HG03196 (cell line): ENCODE data around the gene LPP.
"Not testable (repeated sequence)": the region's sequence is repeated elsewhere in the genome, so short reads cannot be mapped to it uniquely, and the experiment has no call there.

Experiments
- ATAC-seq: cut with Tn5 transposase; IDR thresholded peaks from one replicate; pipeline ENCODE4 v1.9.1; 2021; ENCODE audit not compliant: unreplicated experiment

The LPP gene

GRCh38 chr3:188421836-188422540 is 268.0 kb downstream of the LPP start:
- ATAC-seq: peak; percentile 100

GRCh38 chr3:188427981-188428380 is 274.0 kb downstream of the LPP start:
- not testable (repeated sequence) for ATAC-seq

DNA sequence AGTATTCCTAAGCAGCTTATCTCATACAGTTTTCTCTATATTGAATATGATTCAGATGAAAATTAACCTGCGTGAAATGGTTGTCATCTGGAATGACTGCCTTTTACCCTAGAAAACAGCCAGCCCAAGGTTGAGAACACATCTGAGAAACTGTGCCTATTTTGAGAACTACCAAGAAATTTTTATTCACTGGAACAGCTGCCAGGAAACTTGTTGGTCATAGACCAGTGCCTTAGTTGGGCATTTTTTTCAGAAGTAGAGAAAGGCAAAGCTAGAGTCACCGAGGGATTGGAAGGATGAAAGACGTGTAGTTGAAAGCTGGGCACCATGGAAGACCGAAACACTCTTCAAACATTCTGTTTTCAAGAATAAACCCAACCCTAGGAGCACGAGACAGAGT is 277.1 kb downstream of the LPP start:
- no peak for ATAC-seq

- ATAC-seq: no peak
These were observed 277.6 kb downstream of the LPP start for GRCh38 chr3:188431553-188431952.

DNA sequence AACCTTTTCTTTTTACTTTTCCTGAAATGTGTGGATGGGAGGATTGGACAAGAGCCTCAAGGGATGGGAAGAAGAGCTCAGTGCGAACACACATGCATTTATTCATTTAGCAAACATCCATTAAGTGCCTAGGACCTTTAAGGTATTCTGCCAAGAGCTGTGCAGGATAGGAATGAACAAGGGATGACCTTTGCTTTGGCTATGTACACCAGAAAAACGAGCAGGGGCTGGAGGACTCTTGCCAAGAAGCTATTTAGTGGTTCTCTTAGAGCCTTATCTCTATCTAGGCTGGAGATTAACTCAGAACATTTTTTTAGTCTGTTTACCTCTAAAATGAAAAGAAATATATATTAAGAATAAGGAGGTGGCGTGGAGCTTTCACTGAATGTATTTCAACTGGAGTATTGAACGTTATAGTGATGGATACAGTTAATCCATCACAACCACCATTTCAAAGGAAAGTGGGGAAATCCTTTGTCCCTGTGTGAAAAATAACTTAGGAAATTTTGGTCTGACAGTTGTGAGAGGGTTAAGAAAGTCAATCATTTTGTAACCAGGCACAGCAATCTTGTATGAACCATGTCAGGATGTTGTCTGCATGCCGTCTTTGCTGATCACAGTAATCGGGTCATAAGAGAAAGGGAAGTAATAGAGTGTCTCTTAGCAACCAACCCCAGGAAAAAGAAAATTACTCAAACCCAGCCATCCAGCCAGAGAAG is 279.0 kb downstream of the LPP start:
- no peak for ATAC-seq

DNA sequence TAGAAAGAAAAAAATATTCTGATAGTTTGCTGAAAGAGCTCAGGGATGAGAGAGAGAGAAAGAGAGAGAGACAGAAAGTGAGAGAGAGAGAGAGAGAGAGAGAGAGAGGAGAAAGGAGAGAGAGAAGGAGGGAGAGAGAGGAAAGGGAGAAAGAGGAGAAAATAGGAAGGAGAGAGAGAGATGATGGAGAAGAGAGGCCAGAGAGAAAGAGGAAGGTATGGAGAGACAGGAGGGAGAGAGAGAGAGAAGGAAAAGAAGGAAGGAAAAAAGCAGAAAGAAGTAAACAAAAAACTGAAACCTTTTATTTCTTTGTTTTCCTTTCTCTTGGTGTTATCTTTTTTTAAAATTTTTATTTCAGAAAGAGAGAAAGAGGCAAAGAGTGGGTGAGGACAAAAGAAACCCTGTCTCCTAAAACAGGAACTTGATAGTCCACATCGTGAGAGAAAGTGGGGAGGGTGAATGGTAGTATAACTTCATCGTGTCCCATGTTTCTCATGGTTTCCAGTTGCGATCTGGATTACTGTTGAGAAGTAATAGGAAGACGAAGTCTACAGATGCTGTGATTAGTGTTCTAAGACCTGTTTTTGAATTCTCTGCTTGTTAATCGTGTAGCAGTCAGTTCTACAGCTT is 279.7 kb downstream of the LPP start:
- ATAC-seq: no peak

DNA sequence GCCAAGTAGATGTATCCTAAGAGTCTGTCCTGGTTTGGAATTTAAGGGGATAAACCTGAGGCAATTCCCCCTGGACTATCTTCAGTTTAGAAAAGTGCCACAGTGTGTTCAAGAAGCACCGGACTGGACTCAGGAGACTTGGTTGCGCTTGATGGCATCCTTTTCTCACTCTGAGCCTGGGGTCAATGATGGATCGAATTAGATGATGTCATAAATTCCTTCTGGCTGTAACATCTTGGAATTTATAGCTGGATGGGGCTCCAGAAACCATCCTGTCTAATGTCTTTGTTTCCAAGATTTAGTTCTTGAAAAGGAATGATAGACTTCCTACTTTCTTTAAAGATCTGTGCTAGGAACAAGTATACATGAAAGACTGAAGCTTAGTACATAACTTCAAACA is 280.6 kb downstream of the LPP start:
- no peak for ATAC-seq

- ATAC-seq: no peak
These were observed 281.3 kb downstream of the LPP start for GRCh38 chr3:188435266-188435665.

DNA sequence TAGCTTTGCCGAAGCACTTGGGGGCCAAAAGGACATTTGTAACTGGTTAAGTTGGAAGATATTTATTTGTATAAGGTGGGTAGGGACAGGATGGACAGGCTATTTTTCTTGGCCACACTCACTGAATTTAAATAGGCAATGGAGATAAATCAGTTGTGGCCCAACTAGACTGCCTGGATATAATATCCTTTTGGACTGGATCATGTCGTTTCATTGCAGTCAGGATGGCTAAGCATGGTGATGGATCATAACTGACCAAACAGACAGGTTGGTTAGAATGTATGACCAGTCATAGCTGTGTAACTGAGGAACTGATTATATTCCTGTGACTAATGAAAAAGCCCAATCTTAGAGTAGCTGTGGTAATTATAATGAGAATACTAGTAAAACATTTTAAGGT is 284.0 kb downstream of the LPP start:
- ATAC-seq: no peak

DNA sequence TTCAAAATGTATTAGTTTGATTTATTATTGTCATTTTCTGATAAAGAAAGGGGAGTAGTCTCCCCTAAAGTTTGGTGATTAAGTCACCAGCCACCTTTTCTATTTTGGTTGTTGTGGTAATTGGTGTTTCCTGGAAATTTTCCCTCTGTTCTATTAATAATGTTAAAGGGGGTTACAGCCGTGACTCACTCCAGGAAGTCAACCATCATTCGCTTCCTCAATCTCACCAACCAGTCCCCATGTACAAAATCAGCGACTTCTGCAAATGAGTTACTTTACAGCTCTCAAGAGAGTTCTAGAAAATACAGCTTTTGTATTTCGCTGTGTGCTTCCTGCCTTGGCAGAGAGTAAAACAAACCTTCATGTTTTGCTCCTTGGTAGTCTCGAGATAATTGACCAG is 285.1 kb downstream of the LPP start:
- peak; percentile 94 for ATAC-seq

DNA sequence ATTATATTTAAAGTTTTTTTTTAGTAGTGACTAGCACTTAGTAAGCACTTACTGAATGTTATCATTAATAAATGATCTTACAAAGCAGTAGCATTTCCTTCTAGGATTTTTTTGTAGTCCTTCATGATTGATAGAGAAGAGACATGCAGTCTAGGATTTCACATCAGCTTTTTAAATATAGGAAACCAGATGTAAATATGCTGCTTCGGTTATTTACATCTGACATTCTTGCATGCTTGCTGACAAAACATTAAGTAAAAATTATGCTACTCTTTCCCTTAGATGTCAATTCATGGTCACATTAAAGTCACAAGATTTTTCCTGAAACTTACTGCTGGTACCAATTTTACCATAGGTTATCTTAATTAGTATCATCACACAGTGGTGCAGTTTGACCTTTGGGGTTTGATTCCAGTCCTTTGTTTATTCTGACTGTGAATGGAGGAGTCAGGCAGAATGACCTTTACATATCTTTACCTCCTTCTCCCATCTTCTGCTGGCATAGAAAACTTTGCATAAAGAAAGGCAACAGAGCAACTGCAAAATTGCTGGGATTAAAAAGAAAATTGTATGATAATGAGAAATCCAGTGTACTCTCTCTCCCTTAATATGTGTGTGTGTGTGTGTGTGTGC is 286.5 kb downstream of the LPP start:
- ATAC-seq: no peak

- ATAC-seq: no peak
These were observed 288.5 kb downstream of the LPP start for GRCh38 chr3:188442430-188442829.

GRCh38 chr3:188445175-188445574 is 291.2 kb downstream of the LPP start:
- ATAC-seq: not testable (repeated sequence)

DNA sequence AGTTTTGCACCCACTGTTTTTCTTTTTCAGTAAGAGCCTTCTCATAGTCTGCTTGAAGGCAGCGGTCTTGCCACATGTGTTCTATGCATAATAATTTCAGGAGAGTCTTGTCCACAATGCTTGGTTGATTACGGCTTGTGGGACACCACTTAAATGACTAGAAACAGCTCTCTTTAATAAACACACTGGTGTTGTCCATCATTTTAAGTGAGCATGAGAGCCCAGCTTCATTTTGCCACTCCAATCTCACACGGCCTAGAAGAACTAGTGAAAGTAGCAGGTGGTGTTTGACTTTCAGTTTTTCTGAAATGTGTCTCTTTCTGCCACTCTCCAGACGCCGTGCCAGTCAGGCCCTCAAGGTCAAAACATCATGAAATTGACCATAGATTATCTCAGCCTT is 292.1 kb downstream of the LPP start:
- ATAC-seq: peak; percentile 77

- no peak for ATAC-seq
These were observed 292.8 kb downstream of the LPP start for GRCh38 chr3:188446766-188447165.

DNA sequence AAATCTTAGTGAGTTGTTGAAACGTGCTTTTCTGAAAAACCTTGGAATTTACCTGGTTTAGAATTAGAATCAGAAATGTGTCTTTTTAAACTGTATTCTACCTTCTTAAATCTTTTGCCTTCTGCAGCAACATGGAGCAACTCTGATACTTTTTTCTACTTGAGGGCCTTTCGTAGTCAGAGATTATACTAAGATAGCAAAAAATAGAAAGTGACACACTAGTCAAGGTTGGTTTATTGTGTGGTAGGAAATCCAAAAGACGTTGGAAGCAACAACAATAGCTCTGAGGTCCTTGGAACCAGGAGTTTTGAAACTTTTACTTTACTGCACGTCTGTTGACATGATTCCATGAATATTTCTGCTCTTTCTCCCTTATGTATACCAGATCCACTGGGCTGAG is 294.9 kb downstream of the LPP start:
- no peak for ATAC-seq

DNA sequence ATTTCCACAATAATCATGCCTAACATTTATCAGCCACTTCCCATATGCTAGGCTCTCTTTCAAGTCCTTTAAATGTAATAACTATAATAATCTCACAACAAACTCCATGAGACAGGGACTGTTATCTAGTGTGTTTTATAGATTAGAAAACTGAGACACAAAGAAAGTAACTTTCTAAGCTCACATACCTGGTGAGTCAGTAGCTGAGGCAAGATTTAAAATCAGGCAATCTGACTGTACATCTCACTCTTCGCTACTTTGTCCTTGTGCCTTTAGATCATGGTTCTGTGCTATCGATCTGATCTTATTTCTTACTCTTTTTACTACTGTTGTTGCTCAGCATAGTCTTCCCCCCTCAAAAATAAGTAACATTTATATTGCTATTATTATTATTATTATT is 295.5 kb downstream of the LPP start:
- ATAC-seq: no peak

- ATAC-seq: no peak
These were observed 298.3 kb downstream of the LPP start for GRCh38 chr3:188452158-188452772.

DNA sequence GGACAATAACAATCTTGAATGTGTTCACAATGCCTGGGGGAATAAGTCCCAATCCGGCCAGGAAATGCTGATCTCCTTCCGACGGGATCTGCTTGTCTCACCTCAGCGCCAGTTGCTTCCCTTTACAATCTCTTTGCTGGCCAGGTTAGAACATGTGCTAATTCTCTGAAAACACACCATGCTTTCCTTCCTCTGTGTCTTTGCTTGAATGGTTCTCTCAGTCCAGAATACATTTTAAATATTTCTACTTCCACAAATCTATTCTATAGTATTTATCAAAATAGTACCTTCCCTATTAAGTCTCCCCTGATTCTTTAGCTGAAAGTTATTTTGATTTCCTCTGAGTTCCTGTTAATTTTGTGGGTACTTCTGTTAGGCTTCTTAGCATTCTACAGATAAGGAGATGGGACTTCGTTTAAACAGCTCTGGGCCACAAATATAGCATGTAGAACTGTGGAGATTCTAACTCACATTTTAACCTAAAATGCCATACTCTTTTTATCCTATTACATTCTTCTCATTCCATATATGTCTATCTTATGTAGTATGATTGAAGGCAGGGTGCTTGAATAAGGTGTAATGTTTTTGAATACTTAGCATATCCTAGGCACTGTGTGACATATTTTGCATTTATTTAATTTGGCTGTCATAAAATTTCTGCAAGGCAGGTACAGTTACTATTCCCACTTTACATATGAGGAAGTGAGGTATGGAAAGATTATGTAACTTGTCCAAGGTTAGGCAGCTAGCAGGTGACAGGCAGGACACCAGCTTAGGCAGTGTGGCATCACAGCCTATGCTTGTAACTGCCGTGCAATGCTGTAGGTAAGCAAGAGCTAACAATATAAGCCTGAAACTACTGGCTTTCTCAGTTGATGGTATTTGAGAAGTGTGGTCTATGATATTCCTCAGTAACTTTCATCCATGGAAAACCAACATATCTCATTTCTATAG is 299.8 kb downstream of the LPP start:
- ATAC-seq: no peak

DNA sequence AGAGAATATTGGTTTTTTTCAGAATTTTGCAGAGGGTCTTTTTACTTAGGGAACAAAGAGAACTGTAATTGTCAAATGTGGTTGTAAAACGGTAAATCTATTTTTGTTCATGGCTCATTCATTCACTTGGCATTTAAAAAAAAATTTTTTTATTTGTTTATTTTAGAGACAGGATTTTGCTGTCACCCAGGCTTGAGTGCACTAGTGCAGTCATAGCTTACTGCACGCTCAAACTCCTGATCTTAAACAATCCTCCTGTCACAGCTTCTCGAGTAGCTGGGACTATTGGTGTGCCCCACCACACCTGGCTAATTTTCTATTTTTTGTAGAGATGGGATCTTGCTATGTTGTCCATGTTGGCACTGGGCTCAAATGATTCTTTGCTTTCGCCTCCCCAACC is 301.8 kb downstream of the LPP start:
- ATAC-seq: no peak
